Natural killer cell treated with Interleukin-12 subunit alpha and Interleukin-12 subunit beta and Interleukin-15 and Interleukin-18, amount 100 ng/mL, for 72 hours (primary cell): ENCODE data around the gene DGCR6. TPM values are rescaled to one million over a fixed set of nuclear protein-coding genes. Genes with fewer than 3 reads are reported as not detected.
"Not testable (repeated sequence)": the region's sequence is repeated elsewhere in the genome, so short reads cannot be mapped to it uniquely, and the experiment has no call there.

Experiments
- ATAC-seq, 2 donors: fragments of 150-1000 bp; cut with Tn5 transposase in 1 of 2; sonication (Bioruptor Pico), chemical (Tn5 transposase) in 1 of 2; 2 replicates each; pipeline ENCODE4 v1.10.0; 2021
- DNase-seq: peaks from one replicate; pipeline ENCODE4 v3.0.0; 2022; ENCODE audit warnings: low spot score
- H3K27ac Mint-ChIP-seq, 2 donors: 1 replicate in 1 of 2; 2 replicates in 1 of 2; pipeline ENCODE4 v1.8.0; 2022; ENCODE audit warnings: mixed read lengths in 2 of 2, mild to moderate bottlenecking in 1 of 2, moderate library complexity in 1 of 2
- H3K27me3 Mint-ChIP-seq, 2 donors: 1 replicate in 1 of 2; 2 replicates in 1 of 2; pipeline ENCODE4 v1.8.0; 2022; ENCODE audit warnings: mixed read lengths in 2 of 2
- H3K36me3 Mint-ChIP-seq: one replicate; pipeline ENCODE4 v1.8.0; 2022; ENCODE audit warnings: mixed read lengths
- H3K4me1 Mint-ChIP-seq, 2 donors: 1 replicate in 1 of 2; 2 replicates in 1 of 2; pipeline ENCODE4 v1.8.0; 2022; ENCODE audit warnings: low read depth in 2 of 2, mixed read lengths in 2 of 2, mild to moderate bottlenecking in 1 of 2
- H3K4me3 Mint-ChIP-seq: one replicate; pipeline ENCODE4 v1.8.0; 2022; ENCODE audit warnings: mixed read lengths
- H3K9me3 Mint-ChIP-seq: 2 replicates; pipeline ENCODE4 v1.8.0; 2022; ENCODE audit warnings: mixed read lengths
- total RNA-seq, 2 donors: library from RNA; stranded (reverse); gene quantifications; one replicate each; pipeline ENCODE4 v1.2.3, GENCODE V29; 2022

Gene DGCR6
- total RNA-seq: 1 to 10 TPM; 1.1 to 1.9 TPM

GRCh38 chr22:18905540-18906409, at the start of gene DGCR6:
TSS of gene DGCR6 (plus strand) at chr22:18906320. CDS start at chr22:18906375, 55 bp downstream.
- Mint-ChIP-seq H3K4me1 (no peaks in the 10 kb centered on the region), H3K4me3 (no peak within 1 kb of the TSS), H3K36me3 (no peaks in the 10 kb centered on the region), H3K9me3 (no peaks in the 10 kb centered on the region), H3K27me3 (no peaks in the 10 kb centered on the region), H3K27ac (no peak within 1 kb of the TSS)
- DNase-seq (no peak), ATAC-seq (peak; percentile 99)

DNA sequence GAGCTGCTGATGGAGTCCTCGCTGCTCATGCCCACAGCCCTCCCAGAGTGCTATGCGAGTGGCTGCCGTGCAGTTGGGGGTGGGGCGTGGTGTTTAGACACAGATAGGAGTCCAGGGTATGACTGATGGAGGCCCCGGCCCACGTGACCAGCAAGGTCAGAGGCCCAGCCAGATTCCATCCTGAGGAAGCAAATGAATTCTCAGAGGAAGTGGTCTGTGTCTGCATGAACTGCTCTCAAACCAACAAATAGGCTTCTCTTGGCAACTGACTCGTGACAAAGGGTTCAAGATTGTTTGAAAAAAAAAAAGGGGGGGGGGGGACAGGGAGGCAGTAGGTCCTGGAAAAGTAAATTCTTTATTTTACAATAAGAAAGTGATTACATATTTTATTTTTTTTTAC, 46.8 kb upstream of the DGCR6 start:
- DNase-seq, H3K4me3 Mint-ChIP-seq, ATAC-seq, H3K36me3 Mint-ChIP-seq, H3K27me3 Mint-ChIP-seq, H3K27ac Mint-ChIP-seq, H3K4me1 Mint-ChIP-seq, H3K9me3 Mint-ChIP-seq: not testable (repeated sequence)

- H3K27me3 Mint-ChIP-seq, ATAC-seq, H3K9me3 Mint-ChIP-seq, H3K4me3 Mint-ChIP-seq, H3K27ac Mint-ChIP-seq, H3K4me1 Mint-ChIP-seq, H3K36me3 Mint-ChIP-seq: not testable (repeated sequence)
- peak; percentile 38 for DNase-seq
Measured at GRCh38 chr22:18881260-18881659, 24.9 kb upstream of the DGCR6 start.

DNA sequence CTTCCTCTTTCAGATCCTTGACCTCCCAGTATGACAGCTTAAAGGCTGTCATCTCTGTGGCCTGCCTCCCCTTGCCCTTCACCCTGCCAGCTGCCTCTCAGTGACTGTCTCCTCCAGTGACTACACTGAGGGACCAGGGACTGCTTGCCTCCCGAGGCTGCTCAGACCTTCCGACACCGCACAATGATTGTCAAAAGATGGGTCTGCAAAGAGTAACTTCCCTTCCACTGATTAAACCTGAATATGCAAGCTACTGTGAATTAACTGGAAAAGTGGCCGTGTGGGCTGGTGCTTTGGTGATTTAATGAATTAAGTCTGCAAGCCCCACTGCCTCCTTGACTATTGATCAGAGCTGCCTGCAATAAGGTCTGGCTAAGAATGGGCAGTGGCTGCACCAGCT, 21.7 kb upstream of the DGCR6 start:
- not testable (repeated sequence) for H3K9me3 Mint-ChIP-seq, H3K27ac Mint-ChIP-seq, DNase-seq, H3K27me3 Mint-ChIP-seq, H3K36me3 Mint-ChIP-seq, H3K4me3 Mint-ChIP-seq, ATAC-seq, H3K4me1 Mint-ChIP-seq

GRCh38 chr22:18888115-18888514, 18.0 kb upstream of the DGCR6 start:
- no peak for ATAC-seq
- Mint-ChIP-seq H3K4me1 (no peaks in the 10 kb centered on the region), H3K27ac (no peak overlapping the region), H3K4me3 (no peak overlapping the region), H3K9me3 (no peaks in the 10 kb centered on the region), H3K27me3 (no peaks in the 10 kb centered on the region), H3K36me3 (no peaks in the 10 kb centered on the region)
- no peak for DNase-seq

- not testable (repeated sequence) for H3K27ac Mint-ChIP-seq, DNase-seq, H3K36me3 Mint-ChIP-seq, H3K9me3 Mint-ChIP-seq, H3K4me3 Mint-ChIP-seq, H3K4me1 Mint-ChIP-seq, H3K27me3 Mint-ChIP-seq
- ATAC-seq: peak in 1 of 2 donors; percentile 73
Measured at GRCh38 chr22:18890510-18891192, 15.5 kb upstream of the DGCR6 start.

DNA sequence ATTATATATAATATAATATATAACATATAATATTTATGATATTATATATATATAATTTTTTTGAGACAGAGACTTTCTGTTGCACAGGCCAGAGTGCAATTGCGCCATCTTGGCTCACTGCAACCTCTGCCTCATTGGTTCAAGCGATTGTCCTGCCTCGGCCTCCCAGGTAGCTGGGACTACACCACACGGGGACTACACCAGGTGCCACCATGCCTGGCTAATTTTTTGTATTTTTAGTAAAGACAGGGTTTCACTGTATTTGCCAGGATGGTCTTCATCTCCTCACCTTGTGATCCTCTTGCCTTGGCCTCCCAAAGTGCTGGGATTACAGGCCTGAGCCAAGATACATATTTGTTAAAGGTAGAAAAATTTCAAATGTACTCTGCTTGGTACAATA, 12.3 kb upstream of the DGCR6 start:
- not testable (repeated sequence) for H3K9me3 Mint-ChIP-seq, DNase-seq, H3K27me3 Mint-ChIP-seq, H3K36me3 Mint-ChIP-seq, ATAC-seq, H3K4me1 Mint-ChIP-seq, H3K27ac Mint-ChIP-seq, H3K4me3 Mint-ChIP-seq

DNA sequence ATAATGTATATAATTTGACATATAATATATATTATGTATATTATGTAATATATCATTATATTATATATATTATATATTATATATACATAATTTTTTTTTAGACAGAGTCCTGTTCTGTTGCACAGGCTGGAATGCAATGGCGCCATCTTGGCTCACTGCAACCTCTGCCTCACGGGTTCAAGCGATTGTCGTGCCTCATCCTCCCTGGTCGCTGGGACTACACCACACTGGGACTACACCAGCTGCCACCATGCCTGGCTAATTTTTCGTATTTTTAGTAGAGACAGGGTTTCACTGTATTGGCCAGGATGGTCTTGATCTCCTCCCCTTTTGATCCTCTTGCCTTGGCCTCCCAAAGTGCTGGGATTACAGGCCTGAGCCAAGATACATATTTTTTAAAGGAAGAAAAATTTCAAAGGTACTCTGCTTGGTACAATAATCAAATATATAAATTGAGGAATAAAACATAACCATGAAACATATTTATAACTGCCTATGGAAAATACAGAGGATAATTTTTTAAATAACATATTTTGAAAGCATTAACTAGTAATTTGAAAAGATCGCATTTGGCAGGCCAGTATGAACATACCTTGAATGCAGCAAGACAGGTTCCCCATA, 10.0 kb upstream of the DGCR6 start:
- H3K4me3 Mint-ChIP-seq, H3K27ac Mint-ChIP-seq, DNase-seq, H3K9me3 Mint-ChIP-seq, H3K4me1 Mint-ChIP-seq, H3K27me3 Mint-ChIP-seq, H3K36me3 Mint-ChIP-seq: not testable (repeated sequence)
- ATAC-seq: peak in 1 of 2 donors; percentile 53

DNA sequence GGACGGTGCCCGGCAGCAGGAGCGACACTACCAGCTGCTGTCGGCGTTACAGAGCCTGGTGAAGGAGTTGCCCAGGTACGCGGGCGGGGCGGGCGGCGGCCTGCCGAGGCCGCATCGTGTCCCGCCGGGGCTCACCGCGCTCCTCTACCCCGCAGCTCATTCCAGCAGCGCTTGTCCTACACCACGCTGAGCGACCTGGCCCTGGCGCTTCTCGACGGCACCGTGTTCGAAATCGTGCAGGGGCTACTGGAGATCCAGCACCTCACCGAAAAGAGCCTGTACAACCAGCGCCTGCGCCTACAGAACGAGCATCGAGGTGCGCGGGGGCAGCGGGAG, 258 bp downstream of the DGCR6 start:
- not testable (repeated sequence) for DNase-seq, H3K4me1 Mint-ChIP-seq, H3K36me3 Mint-ChIP-seq, H3K27me3 Mint-ChIP-seq, H3K4me3 Mint-ChIP-seq, H3K27ac Mint-ChIP-seq, H3K9me3 Mint-ChIP-seq
- peak; percentile 37 to 58 for ATAC-seq

DNA sequence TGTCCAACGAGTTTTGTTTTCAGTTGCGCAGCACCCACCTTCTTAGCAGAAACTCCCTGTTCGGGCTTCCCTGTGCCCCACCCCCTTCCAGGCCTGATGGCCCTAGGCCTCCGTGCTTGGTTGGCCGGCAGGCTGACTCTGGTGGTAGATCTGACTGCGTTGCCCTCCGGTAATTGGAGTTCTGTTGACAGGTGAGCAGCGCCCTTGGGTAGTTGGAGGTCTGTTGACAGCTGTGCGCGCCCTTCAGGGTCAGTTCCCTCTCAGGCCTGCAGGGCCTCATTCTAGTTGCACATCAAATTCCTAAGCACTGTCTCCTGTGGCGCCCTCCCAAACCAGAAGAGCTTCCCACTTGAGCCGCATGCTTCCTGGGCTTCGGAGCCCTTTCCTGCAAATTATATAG, 776 bp downstream of the DGCR6 start:
- no peaks in the 10 kb centered on the region for H3K27me3 Mint-ChIP-seq
- no peak for DNase-seq
- H3K4me3 Mint-ChIP-seq: no peak overlapping the region
- no peak overlapping the region for H3K27ac Mint-ChIP-seq
- no peaks in the 10 kb centered on the region for H3K4me1 Mint-ChIP-seq
- no peak for ATAC-seq
- H3K9me3 Mint-ChIP-seq: no peaks in the 10 kb centered on the region
- H3K36me3 Mint-ChIP-seq: no peaks in the 10 kb centered on the region

- Mint-ChIP-seq H3K27me3 (no peaks in the 10 kb centered on the region), H3K36me3 (no peaks in the 10 kb centered on the region), H3K9me3 (no peaks in the 10 kb centered on the region), H3K4me3 (no peak overlapping the region), H3K4me1 (no peaks in the 10 kb centered on the region), H3K27ac (no peak overlapping the region)
- DNase-seq (no peak), ATAC-seq (no peak)
Measured at GRCh38 chr22:18909556-18909955, 3.4 kb downstream of the DGCR6 start.

GRCh38 chr22:18911535-18911934, 5.4 kb downstream of the DGCR6 start:
- not testable (repeated sequence) for H3K27ac Mint-ChIP-seq, ATAC-seq, H3K36me3 Mint-ChIP-seq, H3K4me3 Mint-ChIP-seq, H3K9me3 Mint-ChIP-seq, DNase-seq, H3K27me3 Mint-ChIP-seq, H3K4me1 Mint-ChIP-seq

GRCh38 chr22:18912264-18912946, 6.3 kb downstream of the DGCR6 start:
- peak in 1 of 2 donors; percentile 20 for ATAC-seq
- DNase-seq, H3K4me1 Mint-ChIP-seq, H3K27ac Mint-ChIP-seq, H3K9me3 Mint-ChIP-seq, H3K27me3 Mint-ChIP-seq, H3K4me3 Mint-ChIP-seq, H3K36me3 Mint-ChIP-seq: not testable (repeated sequence)

DNA sequence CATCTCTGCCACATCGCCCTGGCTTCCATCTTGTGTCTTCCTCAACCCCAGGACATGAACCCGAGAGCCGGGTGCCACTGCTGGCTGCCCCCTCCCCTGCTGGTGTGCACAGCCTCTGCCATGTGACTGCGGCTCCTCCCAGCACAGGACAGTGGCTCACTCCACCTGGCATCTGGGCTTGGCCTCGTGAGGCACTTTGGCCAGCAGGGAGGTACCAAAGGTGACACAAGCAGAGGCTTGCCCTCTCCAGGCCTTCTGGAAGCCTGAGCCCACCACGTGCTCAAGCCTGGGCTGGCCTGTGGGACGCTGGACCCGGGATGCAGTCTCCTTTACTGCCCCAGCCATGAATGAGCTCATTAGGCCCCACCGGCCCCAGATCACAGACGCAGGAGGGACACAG, 8.4 kb downstream of the DGCR6 start:
- H3K4me3 Mint-ChIP-seq, H3K36me3 Mint-ChIP-seq, H3K27ac Mint-ChIP-seq, H3K27me3 Mint-ChIP-seq, H3K9me3 Mint-ChIP-seq, H3K4me1 Mint-ChIP-seq, DNase-seq, ATAC-seq: not testable (repeated sequence)
